Activated CD4-positive, alpha-beta T cell treated with anti-CD3 and anti-CD28 coated beads for 1 hour (primary cell): Measurements from ENCODE around the gene RPL37.
"Not testable (repeated sequence)": the region's sequence is repeated elsewhere in the genome, so short reads cannot be mapped to it uniquely, and the experiment has no call there.

ENCODE experiments used
- DNase-seq: peaks from one replicate; pipeline ENCODE4 v3.0.0-alpha.2; 2020

The RPL37 gene

DNA sequence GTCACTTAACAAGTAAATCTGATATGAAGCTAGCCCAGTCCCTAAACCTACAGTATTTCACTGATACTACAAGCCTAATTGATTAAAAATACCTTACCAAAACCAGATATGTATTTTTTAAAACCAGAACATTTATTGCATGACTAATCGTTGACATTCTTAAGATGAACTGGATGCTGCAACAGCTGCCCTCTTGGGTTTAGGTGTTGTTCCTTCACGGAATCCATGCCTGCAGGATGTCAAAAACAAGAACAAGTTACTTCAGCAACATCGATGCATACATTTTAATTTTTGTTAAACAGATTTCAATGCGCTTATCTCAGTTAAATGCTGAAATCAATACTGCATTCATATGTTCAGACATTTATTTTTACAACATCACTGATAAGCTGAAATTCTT lies 2.7 kb downstream of the RPL37 start:
- no peak for DNase-seq

DNA sequence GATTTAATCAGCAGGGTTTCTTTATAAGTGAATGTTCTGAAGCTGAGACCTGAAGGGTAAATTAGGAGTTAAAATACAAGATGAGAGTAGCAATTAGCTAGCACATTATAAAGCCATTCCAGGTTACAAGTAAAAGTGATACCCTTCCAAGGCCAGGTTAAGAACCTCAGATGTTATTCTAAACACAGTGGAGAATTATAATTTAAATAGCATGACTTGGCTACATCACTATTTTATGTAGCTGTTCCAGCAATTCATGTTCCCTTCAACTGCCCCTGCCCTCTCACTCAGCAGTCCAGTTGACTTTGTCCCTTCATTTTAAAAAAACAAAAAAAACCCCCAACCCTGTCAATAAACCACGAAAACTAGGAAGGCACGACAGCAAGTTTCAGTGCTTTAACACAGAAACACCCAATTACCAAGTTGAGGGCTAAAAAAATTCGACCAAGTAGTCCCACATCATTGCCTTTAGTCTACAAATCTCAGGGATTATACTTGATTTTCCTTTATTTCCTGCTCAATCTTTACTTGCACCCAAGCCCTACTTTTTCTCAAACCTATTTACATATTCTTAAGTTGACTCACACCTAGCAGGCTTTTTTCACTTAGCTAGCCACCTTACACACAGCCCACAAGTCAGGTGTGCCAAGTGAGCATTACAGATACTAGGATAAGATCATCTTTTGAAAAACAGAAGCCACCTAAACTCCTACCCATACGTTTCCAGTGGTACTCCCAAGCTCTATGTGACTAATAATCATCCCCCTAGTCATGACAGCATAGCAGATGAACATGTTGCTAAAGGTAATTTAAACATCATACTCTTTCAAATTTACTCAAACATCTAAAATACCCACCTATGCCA lies 3.4 kb downstream of the RPL37 start:
- DNase-seq = no peak

DNA sequence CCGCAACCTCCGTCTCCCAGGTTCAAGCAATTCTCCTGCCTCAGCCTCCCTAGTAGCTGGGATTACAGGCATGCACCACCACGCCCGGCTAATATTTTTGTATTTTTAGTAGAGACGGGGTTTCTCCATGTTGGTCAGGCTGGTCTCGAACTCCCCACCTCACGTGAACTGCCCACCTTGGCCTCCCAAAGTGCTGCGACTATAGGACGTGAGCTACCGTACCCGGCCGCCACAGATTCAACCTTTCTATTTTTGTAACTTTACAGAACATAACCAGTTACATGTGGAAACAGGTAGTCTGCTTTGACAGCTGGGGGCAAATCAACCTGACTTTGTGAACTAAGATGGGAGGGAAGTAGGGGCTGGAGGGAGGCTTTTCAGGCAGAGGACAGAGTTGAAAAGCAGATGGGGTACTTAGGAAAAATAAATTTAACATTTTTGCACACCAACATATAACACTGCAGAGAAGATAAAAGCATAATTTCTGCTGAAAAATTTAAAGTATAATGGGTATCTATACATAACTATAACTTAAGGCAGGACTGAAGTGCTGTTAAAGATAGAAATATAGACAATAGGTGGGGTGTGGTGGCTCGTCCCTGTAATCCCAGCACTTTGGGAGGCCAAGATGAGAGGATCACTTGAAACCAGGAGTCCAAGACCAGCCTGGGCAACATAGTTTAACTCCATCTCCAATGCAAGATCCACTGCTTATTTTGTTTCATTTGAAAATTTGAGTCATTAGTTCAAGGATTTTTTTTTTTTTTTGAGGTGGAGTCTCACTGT lies 5.1 kb downstream of the RPL37 start:
- no peak for DNase-seq

DNA sequence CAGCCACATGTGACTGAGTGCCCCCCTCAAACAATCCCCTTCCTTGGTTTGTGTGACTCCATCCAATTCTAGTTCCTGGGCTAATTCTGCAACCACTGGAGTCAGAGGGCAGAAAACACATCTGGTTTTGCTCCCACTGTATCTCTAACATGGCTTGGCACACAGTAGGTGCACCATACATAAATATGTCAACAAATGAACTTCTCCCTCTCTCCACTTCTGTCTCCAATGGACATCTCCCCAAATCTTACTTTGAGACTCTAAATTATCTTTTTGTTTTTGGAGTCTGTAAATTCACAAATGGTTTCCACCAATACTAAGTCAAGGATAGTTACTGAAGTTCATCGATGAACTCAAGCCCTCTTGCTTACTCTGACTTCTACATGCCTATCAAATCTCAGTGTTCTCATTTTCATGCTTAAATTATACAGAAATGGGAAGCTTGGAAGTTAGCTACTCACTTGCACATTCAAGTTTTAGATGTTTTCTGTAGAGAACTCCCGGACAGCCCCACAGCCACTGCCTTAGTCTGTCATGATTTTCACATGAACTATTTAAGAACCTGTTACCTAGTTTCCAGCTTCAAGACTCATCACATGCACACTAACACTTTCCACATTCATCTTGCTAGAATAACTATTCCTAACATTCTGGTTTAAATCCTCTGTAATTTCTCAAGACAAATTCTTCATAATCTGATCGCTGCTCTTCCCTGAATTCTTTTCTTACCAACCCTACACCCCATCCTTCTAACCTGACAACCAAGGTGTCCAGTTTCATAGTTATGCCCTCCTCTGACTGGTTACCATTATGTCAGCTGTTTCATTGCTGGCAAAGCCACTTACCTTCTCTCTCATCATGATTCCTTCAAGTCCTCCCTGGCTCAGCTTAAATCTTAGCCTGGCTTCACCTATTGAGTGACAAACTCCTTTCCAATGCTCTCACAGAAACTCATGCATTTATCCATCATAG lies 6.0 kb downstream of the RPL37 start:
- DNase-seq = no peak

DNA sequence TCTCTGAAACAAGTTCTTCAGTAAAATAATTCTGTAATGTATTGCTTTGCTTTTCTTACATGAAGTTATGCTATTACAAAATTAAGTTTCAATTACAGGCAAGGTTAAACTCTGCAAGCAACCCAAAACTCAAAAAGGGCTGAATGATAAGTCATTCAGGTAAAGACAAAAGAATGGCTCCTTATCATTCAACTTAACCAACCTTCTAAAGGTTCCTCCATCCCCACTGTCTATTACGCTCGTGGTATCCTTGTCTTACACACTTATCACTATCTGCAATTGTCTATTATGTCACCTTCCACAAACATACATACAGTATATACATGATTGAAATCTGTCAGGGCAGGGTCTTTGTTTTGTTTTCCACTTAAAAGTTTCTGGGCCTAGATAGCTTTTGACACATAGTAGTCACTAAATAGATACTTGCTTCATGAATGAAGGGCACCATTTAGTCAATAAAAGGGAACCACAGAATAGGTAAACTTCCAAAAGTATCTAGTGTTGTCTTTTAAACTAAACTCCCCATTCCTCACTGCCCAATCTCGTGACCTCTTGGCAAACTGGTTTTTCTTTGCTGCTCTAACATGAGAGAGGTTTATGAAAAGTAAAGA lies 6.9 kb downstream of the RPL37 start:
- no peak for DNase-seq

DNA sequence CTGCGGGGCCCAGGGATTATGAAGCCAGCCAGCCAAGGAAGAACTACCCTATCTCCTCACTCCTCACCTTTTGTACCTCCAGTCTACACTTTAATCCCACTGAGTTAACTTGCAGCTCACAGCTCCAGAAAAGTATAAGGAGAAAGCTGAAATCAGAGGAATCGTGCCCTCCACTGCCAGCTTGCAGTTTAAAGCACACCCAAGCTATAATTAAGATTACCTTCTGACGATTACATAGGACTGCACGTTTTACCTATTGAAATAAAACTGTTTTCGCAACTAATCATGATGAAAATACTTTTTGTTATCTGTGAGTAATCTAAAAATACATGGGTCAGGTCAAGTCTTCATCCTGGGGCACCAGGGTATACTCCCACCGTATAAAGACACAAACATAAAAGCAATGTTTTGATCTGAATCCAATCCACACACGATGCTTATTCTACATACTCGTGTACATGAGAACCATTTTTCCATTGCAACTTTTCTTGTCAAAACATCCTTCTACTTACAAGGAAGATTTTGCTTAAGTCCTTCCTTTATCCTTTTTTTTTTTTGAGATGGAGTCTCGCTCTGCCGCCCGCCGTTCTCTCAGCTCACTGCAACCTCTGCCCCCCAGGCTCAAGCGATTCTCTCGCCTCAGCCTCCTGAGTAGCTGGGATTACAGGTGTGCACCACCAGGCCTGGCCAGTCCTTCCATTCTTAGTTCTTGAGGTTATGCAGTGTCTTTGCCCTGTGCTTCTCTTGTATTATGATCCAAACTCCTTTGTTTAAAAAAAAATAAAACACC lies 7.6 kb downstream of the RPL37 start:
- no peak for DNase-seq

DNA sequence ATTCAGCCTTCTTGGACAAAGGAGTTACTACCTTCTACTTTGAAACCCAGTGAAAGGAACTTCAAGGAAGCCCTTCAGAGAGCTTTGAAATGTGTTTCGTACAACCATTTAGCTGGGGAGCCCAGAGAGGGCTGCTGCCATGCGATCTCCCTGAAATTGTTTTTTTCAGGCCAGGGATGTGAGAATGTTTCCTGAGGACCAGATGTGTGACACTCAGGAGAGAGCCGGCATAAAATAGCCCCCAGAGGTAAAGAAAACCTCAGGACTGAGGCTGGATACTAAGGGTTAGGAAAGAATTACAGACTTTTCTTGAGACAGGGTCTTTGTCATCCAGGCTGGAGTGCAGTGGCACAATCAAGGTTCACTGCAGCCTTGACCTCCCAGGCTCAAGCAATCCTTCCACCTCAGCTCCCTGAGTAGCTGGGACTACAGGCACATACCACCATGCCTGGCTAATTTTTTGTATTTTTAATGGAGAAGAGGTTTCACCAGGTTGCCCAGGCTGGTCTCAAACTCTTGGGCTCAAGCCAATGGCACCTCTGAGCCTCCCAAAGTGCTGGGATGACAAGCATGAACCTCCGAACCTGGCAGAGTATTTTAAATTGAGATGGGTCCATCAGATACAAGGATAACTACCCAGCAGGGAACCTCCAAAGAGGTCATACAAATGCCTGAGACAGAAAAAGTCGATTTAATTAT lies 8.4 kb downstream of the RPL37 start:
- no peak for DNase-seq

DNA sequence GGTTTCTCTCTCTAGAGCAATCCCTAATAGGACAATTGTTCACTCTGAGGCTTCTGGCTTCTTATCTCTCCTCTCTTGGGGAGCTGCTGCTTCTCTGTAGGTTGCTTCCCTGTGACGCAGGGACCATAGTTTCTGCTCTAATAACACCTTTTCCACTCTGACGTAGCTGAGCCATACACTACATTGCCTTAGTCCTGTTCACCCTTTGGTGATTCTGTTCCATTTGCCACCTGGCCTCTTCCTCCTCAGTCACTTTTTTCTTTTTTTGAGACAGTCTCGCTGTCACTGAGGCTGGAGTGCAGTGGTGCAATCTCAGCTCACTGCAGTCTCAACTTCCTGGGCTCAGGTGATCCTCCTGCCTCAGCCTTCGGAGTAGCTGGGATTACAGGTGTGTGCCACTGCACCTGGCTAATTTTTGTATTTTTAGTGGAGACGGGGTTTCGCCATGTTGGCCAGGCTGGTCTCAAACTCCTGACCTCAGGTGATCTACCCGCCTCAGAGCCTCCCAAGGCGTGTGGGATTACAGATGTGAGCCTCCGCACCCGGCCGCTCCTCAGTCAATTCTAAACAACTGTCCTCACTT lies 9.5 kb downstream of the RPL37 start:
- not testable (repeated sequence) for DNase-seq

DNA sequence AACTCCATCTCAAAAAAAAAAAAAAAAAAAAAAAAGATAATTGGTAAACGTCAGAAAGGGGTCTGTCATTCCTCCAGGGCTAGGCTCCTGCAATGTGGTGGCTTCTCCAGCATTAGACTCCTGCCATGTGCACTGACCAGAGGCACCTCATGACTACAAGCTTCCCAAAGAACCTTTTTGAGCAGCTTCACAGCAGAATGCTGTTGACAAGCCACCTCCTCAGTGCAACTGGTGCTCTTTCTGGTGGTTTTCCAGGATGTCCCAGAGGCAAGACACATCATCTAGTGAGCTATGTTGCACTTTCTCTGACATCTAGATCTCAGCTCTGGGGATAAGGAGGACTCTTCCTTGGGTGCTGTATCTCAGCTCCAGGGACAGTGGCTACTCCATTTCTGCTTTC lies 11.6 kb downstream of the RPL37 start:
- no peak for DNase-seq

DNA sequence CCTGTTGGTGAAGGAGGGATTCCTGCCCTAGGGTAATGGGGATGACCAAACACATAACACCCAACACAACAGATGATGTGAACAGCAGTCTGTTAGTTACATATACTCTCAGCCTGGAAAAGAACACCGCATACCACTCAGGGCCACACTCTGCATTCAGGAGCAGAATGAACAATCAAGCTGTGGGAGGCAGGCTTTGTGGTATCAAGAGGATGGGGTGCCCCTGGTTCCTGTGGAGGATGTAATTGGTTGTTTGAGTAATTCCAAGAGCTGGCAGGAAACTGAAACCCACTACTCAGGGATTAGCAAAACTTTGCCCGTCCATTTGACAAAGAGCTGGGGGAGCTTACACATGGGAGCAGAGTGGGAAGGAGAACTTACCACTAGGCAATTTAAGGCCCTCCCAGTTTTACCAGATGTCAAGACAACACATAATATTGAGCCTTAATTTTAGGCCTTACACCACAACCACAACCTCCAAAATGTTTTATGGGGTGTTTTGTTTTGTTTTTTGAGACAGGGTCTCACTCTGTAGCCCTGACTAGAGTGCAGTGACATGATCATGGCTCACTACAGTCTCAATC lies 21.2 kb downstream of the RPL37 start:
- no peak for DNase-seq

DNA sequence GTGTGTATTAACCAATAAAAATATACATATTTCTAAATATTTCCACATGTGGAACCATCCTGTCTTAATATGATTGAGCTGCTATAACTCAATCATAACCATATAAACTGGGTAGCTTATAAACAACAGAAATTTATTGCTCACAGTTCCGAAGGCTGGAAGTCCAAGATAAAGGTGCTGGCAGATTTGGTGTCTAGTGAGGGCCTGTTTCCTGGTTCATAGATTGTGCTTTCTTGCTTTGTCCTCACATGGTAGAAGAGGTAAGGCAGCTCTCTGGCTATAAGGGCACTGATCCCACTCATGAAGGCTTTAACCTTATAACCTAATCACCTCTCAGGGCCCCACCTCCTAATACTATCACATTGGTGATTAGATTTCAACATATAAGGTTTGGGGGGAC lies 22.9 kb downstream of the RPL37 start:
- DNase-seq = no peak

DNA sequence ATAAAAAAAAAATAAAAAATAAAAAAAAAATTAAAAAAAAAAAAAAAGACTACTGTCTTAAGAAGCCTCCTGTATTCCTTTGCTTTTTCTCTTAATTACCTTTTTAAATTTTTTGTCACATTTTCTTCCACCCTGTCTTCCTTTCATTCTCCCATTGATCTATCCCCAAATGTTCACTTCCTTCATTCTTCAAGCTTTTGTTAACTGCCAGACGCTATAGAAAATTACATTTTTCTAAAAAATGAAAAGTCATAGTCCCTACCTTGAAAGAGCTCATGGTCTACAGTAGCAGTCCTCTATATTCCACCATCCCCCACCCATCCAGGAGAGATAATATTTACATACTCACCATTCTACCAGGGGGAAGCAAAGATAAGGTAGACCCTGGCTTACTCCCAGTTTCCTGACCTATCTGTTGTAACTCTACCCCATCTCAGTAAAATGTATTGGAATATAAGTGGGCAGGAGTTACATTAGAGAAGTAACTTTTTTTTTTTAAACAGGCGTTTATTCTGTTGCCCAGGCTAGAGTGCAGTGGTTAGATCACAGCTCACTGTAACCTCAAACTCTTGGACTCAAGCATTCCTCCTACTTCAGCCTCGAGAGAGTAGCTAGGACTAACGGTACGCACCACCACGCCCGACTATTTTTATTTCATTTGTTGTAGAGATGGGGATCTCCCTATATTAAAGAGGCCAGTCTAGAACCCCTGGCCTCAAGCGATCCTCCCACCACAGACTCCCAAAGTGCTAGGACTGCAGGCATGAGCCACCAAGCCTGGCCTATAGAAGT lies 33.1 kb downstream of the RPL37 start:
- no peak for DNase-seq

DNA sequence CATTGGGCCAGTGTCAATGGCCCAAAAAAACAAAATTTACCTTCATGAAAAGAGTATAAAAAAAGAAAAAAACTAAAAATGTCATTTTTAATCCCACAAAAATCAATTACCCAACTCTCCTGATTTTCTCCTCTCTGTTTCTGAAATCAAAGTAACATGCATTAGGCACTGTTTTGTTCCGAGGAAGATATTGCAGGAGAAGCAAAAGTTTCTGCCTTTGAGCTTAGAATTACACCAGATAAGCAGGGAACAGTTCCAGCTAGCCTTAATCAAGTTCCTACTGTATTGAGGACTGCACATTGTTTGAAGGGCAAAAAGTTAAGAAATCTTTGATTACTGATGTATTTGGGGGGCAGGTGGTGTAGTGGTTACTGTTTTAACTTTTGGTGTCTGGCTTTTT lies 35.8 kb downstream of the RPL37 start:
- DNase-seq = no peak

DNA sequence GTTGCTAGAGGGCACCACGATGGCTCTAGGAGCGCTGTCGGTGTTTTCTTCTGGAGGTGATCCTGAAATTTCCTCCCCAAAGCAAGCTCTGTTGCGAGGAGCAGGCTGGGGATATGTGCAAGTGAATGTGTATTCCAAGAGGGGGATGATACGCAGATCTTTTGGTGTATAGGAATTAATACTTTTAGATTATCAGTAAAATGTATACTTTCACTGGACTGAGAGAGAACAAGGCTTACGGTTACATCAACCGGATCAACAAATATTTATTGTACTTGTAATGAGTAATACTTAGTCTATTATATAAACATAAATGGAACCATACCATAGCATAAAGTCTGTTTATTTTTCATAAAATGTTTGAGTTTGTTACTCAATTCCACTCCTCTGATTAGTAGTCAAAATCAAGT lies 36.2 kb downstream of the RPL37 start:
- DNase-seq = no peak

DNA sequence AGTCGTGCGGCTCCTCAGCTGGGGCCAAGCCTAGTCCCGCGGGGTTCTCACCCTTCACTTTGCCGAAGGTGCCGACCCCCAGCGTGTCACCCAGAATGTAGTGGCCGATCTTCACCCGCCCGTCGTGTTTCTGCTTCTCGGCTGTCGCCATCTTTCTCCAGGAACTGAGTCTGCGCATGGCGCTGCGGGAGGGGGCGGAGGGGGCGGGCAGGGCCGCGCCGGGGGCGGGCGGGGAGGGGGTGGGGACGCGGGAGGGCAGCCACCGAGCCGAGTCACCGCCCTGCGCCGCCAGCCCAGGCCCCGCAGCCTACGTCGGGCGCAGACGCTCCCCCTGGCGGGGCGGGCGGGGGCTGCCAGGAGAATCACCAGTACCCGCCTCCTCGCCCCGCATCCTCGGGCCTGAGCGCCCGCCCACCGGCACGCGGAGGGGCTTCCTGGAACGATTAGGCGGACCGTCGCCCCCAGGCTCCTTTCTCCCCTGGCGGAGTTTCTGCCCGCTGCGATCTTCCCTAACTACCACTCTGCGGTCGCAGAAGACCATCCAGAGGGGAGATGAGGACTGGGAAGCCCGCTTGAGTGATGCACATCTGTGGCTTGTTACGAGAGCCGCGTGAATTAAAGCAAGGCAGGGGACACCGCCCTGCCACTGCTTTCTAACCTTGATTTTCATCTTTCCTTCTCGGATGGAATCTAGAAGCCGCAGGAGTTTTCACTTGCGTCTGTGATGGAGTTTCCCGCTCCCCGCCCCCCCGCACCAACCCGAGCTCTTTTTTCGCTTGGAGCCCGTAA lies 36.8 kb downstream of the RPL37 start, which contains the start of gene PRKAA1:
Gene PRKAA1 (minus strand): TSS at position 363 of the 789 bp plus-strand sequence. CDS start 185 bp downstream, at position 178.
- DNase-seq = peak; percentile 86

DNA sequence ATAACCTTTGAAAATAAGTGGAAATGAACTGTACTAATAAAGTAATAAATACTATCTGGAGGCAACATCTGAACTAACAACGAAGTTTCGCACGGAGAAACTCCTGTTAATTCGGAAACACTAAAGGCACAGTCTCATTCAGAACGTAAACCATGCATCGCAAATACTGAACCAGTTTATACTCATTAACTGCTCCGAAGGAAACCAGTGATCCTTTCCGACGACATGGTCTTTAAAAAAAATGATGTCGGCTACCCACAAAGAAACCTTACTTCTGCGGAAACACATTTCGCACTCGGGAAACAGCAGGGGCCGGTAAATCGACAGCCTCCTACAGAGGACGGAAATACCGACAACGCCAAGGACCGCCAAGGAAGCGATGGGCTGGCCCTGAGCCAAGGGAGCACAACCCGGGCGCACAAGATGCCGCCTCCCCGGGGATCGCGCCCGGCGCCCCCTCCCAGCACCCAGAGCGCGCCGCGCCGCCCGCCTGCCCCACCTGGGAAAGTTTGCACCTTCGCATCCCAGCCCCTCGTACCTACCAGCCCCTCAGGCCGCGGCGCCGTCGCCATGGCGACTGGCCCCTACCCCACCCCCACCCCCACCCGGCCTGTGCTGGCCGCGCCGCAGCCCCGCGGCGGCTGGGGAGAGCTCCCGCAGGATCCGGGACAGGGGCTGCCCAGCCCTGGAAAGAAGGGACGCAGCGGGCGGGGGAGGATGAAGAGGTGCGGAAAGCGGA lies 37.6 kb downstream of the RPL37 start:
- peak; percentile 61 for DNase-seq

DNA sequence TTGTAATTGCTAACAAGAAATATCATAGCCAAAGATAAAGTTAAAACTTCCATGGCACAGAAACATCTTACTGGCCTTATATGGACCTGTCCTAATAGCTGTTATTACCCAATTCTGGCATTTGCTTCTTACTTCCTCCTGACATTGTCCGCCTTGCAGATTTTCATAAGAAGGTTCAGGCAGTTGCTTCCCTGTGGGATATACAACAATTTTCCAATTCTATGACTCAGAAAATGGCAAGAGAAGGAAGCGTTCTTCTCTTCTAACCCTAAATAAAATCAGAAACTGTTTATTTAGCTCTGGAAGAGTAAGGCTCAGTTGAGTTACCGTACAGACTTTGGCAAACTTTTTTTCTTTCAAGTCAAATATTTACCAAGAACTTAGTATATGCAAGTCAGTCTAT lies 38.5 kb downstream of the RPL37 start:
- no peak for DNase-seq

DNA sequence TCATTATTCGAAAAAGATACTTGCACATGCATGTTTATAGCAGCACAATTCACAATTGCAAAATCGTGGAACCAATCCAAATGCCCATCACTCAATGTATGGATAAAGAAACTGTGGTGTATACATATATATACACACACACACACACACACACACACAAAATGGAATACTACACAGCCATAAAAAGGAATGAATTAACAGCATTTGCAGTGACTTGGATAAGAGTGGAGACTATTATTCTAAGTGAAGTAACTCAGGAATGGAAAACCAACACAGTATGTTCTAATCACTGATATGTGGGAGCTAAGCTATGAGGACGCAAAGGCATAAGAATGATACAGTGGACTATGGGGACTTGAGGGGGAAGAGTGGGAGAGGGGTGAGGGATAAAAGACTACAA lies 40.1 kb downstream of the RPL37 start:
- not testable (repeated sequence) for DNase-seq
